HEK293T (cell line): ENCODE measurements around the gene HSBP1L1.

Experiments used
- ARNT ChIP-seq: fragments of 450-650 bp; IDR thresholded peaks from 2 replicates; pipeline ENCODE4 v1.6.1; 2017; ENCODE audit warnings: mild to moderate bottlenecking
- ELF4 ChIP-seq: fragments of 450-650 bp; IDR thresholded peaks from 2 replicates; pipeline ENCODE4 v1.6.1; 2017; ENCODE audit warnings: antibody characterized with exemption
- FOXM1 ChIP-seq: fragments of 450-650 bp; IDR thresholded peaks from 2 replicates; pipeline ENCODE4 v1.6.1; 2017; ENCODE audit warnings: mild to moderate bottlenecking, borderline replicate concordance
- LEF1 ChIP-seq: fragments of 450-650 bp; IDR thresholded peaks from 2 replicates; pipeline ENCODE4 v1.6.1; 2017; ENCODE audit warnings: mild to moderate bottlenecking, borderline replicate concordance
- SP1 ChIP-seq: fragments of 450-650 bp; IDR thresholded peaks from 2 replicates; pipeline ENCODE4 v1.6.1; 2017
- TARDBP ChIP-seq: fragments of 450-650 bp; IDR thresholded peaks from 2 replicates; pipeline ENCODE4 v1.6.1; 2016

DNA sequence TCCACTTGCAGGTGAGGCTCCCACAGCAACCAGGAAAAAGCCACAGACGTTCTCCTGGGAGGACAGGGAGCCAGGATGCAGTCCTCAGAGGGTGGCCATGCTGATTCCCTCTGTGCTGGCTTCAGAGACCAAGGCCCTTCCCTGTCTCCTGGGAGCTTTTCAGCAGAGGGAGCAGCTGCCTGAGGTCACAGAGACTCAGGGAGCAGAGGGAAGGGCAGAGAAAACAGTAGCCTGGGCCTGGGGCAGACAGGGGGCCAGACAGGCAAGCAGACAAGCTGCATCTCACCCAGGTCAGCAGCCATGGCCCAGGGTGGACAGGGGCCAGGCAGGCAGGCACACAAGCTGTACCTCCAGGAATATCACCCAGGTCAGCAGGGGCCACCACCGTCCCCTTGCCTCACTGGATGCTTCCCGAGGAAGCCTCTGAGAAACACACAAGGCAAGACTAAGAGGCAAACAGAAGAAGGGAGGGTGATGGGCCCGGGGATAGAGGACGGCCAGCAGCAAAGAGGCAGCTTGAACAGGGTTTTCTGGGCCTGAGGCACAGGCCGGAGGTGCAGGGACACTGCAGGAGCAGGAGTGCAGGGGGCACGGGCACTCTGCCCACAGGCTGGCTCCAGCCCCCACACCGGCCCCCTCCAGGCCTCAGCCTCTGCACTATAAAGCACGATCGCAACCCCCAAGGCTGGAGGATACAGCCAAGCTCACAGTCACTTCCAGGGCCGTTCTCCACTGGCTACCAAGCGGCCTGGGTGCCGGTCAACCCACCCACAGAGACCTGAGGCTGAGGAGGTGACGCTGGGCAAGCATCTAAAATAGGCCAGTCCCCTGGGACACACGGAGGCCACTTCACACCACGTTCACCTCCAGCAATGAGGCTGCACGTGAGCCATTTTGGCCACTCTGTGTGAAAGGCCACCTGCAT, 19.1 kb upstream of the HSBP1L1 start:
- no peak for TF ChIP-seq SP1
- no peak for TF ChIP-seq ELF4
- TF ChIP-seq FOXM1: no peak
- TF ChIP-seq TARDBP: no peak
- TF ChIP-seq LEF1: no peak
- TF ChIP-seq ARNT: no peak
